SK-N-SH (cell line): Measurements from ENCODE around the gene REEP3. TPM values are rescaled to one million over a fixed set of nuclear protein-coding genes. Genes with fewer than 3 reads are reported as not detected.

ENCODE experiments used
- CTCF ChIA-PET: fragments of 300-600, 350-600 bp; formaldehyde crosslinking; extraction: SDS; loops from one replicate; lab custom pipeline; 2021; lab: Yijun Ruan, JAX
- POLR2A ChIA-PET: fragments of 350-600 bp; sonication (Branson Sonifier 250); formaldehyde crosslinking; extraction: SDS; loops from one replicate; lab custom pipeline; 2020; ENCODE audit warnings: antibody characterized with exemption, inconsistent platforms; lab: Yijun Ruan, JAX
- DNase-seq: peaks from one replicate; pipeline ENCODE4 v3.0.0; 2012
- H2AFZ ChIP-seq: fragments of 200-600 bp; sonication (generic); 2 replicates; pipeline ENCODE4 v1.8.1; 2016; ENCODE audit warnings: antibody characterized with exemption, mild to moderate bottlenecking, low read depth
- H3F3A ChIP-seq: fragments of 200-600 bp; sonication (generic); replicated peaks from 2 replicates; pipeline ENCODE3; 2016; ENCODE audit warnings: antibody characterized with exemption, mild to moderate bottlenecking; ENCODE audit not compliant: insufficient read depth
- H3K27ac ChIP-seq, 2 experiments: fragments of 200-500 bp in 1 of 2; fragments of 200-600 bp in 1 of 2; sonication (Bioruptor generic) in 1 of 2; sonication (generic), shearing (Covaris generic) in 1 of 2; 2 replicates each; pipeline versions ENCODE4 v1.5.1 to v1.6.1; 2014 to 2016; ENCODE audit warnings: low read depth in 2 of 2, inconsistent platforms in 1 of 2, low read length in 1 of 2, mild to moderate bottlenecking in 1 of 2, mixed read lengths in 1 of 2
- H3K27me3 ChIP-seq: fragments of 200-600 bp; sonication (generic), shearing (Covaris generic); 2 replicates; pipeline ENCODE4 v1.6.1; 2016; ENCODE audit warnings: mixed run types; ENCODE audit not compliant: insufficient read depth
- H3K36me3 ChIP-seq, 2 experiments: fragments of 200-500 bp in 1 of 2; fragments of 200-600 bp in 1 of 2; sonication (Bioruptor generic) in 1 of 2; sonication (generic) in 1 of 2; replicated peaks in 1 of 2; 2 replicates each; pipeline versions ENCODE3 to v1.5.1; 2014 to 2016; ENCODE audit warnings: low read length in 1 of 2, mild to moderate bottlenecking in 1 of 2; ENCODE audit not compliant: insufficient read depth in 2 of 2, control insufficient read depth in 1 of 2
- H3K4me1 ChIP-seq, 2 experiments: fragments of 200-500 bp in 1 of 2; fragments of 200-600 bp in 1 of 2; sonication (Bioruptor generic) in 1 of 2; sonication (generic), shearing (Covaris generic) in 1 of 2; 2 replicates each; pipeline versions ENCODE4 v1.5.1 to v1.6.1; 2014 to 2016; ENCODE audit warnings: low read depth in 1 of 2, low read length in 1 of 2, mixed run types in 1 of 2; ENCODE audit not compliant: insufficient read depth in 2 of 2, control insufficient read depth in 1 of 2
- H3K4me2 ChIP-seq: fragments of 200-600 bp; sonication (generic), shearing (Covaris generic); 2 replicates; pipeline ENCODE4 v1.6.1; 2017; ENCODE audit warnings: mixed run types
- H3K4me3 ChIP-seq, 2 experiments: fragments of 200-500 bp in 1 of 2; fragments of 200-600 bp in 1 of 2; sonication (Bioruptor generic) in 1 of 2; sonication (generic), shearing (Covaris generic) in 1 of 2; 2 replicates each; pipeline versions ENCODE4 v1.5.1 to v1.8.1; 2014 to 2016; ENCODE audit warnings: low read depth in 2 of 2, inconsistent platforms in 1 of 2, low read length in 1 of 2, mild to moderate bottlenecking in 1 of 2, mixed read lengths in 1 of 2, moderate library complexity in 1 of 2
- H3K79me2 ChIP-seq: fragments of 200-600 bp; sonication (generic); 2 replicates; pipeline ENCODE4 v1.8.1; 2017; ENCODE audit warnings: mild to moderate bottlenecking; ENCODE audit not compliant: insufficient read depth
- H3K9ac ChIP-seq: fragments of 200-600 bp; sonication (generic); 2 replicates; pipeline ENCODE4 v1.6.1; 2017; ENCODE audit warnings: mixed run types
- H3K9me2 ChIP-seq: fragments of 200-600 bp; sonication (generic); 2 replicates; pipeline ENCODE4 v1.6.1; 2017; ENCODE audit warnings: mixed run types
- H3K9me3 ChIP-seq: fragments of 200-600 bp; sonication (generic); 2 replicates; pipeline ENCODE4 v1.6.1; 2017; ENCODE audit warnings: mixed run types, mild to moderate bottlenecking, moderate library complexity
- H4K20me1 ChIP-seq: fragments of 200-600 bp; sonication (generic); 2 replicates; pipeline ENCODE4 v1.6.1; 2017; ENCODE audit warnings: mild to moderate bottlenecking, mixed run types; ENCODE audit not compliant: insufficient read depth
- CHD2 ChIP-seq: fragments of 150-350 bp; IDR thresholded peaks from 2 replicates; pipeline ENCODE4 v1.6.1; 2018; ENCODE audit warnings: low read length; ENCODE audit not compliant: partially characterized antibody
- ELF1 ChIP-seq: IDR thresholded peaks from 2 replicates; pipeline ENCODE4 v1.4.0; 2012
- EP300 ChIP-seq, 2 experiments: IDR thresholded peaks; 2 replicates each; pipeline versions ENCODE4 v1.4.0 to v1.6.1; 2012; ENCODE audit warnings: borderline replicate concordance in 1 of 2, low read depth in 1 of 2, low read length in 1 of 2
- FOSL2 ChIP-seq: IDR thresholded peaks from 2 replicates; pipeline ENCODE4 v1.4.0; 2012; ENCODE audit warnings: low read depth, mild to moderate bottlenecking, moderate library complexity, borderline replicate concordance
- FOXJ3 ChIP-seq: sonication (generic); formaldehyde crosslinking; IDR thresholded peaks from 2 replicates; pipeline ENCODE4 v1.5.1; 2020; ENCODE audit warnings: mild to moderate bottlenecking, missing genetic modification reagents
- FOXM1 ChIP-seq: IDR thresholded peaks from 2 replicates; pipeline ENCODE4 v1.4.0; 2012; ENCODE audit warnings: low read depth, mild to moderate bottlenecking
- GABPA ChIP-seq: IDR thresholded peaks from 2 replicates; pipeline ENCODE4 v1.4.0; 2012; ENCODE audit warnings: low read depth, mild to moderate bottlenecking
- GATA2 ChIP-seq: sonication (generic); formaldehyde crosslinking; IDR thresholded peaks from 2 replicates; pipeline ENCODE4 v1.5.0; 2020; ENCODE audit warnings: mild to moderate bottlenecking, missing genetic modification reagents
- IRF3 ChIP-seq: fragments of 150-350 bp; IDR thresholded peaks from 2 replicates; pipeline ENCODE4 v1.6.1; 2016; ENCODE audit warnings: mild to moderate bottlenecking, low read depth, low read length
- JUND ChIP-seq: IDR thresholded peaks from 2 replicates; pipeline ENCODE4 v1.4.0; 2012
- MEF2A ChIP-seq: IDR thresholded peaks from 2 replicates; pipeline ENCODE4 v1.4.0; 2012; ENCODE audit warnings: low read depth, borderline replicate concordance
- MXI1 ChIP-seq: IDR thresholded peaks from 2 replicates; pipeline ENCODE4 v1.6.1; 2012; ENCODE audit warnings: mild to moderate bottlenecking, low read depth, low read length, improper control_type of control experiment
- NFIC ChIP-seq: IDR thresholded peaks from 2 replicates; pipeline ENCODE4 v1.4.0; 2012; ENCODE audit warnings: borderline replicate concordance
- NRF1 ChIP-seq: IDR thresholded peaks from 2 replicates; pipeline ENCODE4 v1.6.1; 2012; ENCODE audit warnings: low read depth, mild to moderate bottlenecking, low read length
- POLR2AphosphoS5 ChIP-seq: IDR thresholded peaks from 2 replicates; pipeline ENCODE4 v1.6.1; 2012; ENCODE audit warnings: low read depth, low read length
- RCOR1 ChIP-seq: fragments of 150-350 bp; IDR thresholded peaks from 2 replicates; pipeline ENCODE4 v1.6.1; 2017; ENCODE audit warnings: antibody characterized with exemption, low read length
- RFX5 ChIP-seq: IDR thresholded peaks from 2 replicates; pipeline ENCODE4 v1.6.1; 2012; ENCODE audit warnings: mild to moderate bottlenecking, improper control_type of control experiment, low read length
- TAF1 ChIP-seq: IDR thresholded peaks from 2 replicates; pipeline ENCODE4 v1.6.1; 2012; ENCODE audit warnings: low read depth, mild to moderate bottlenecking, low read length, moderate library complexity, borderline replicate concordance
- TCF12 ChIP-seq: IDR thresholded peaks from 2 replicates; pipeline ENCODE4 v1.4.0; 2012
- TEAD4 ChIP-seq: IDR thresholded peaks from 2 replicates; pipeline ENCODE4 v1.4.0; 2012; ENCODE audit warnings: mild to moderate bottlenecking, borderline replicate concordance; ENCODE audit not compliant: insufficient read depth
- USF2 ChIP-seq: fragments of 150-350 bp; IDR thresholded peaks from 2 replicates; pipeline ENCODE4 v1.6.1; 2017; ENCODE audit warnings: antibody characterized with exemption, low read length, low read depth, borderline replicate concordance
- YY1 ChIP-seq: IDR thresholded peaks from 2 replicates; pipeline ENCODE4 v1.4.0; 2012; ENCODE audit warnings: low read depth, mild to moderate bottlenecking
- WGBS: methylation state at CpG from one replicate; pipeline ENCODE4 v1.1.6; 2017; ENCODE audit warnings: low lambda C conversion rate; 5-methylcytosine and 5-hydroxymethylcytosine counted together
- polyA plus RNA-seq, 3 experiments: library from polyadenylated mRNA; depleted of rRNA; stranded (reverse); fragments of >200 nt; gene quantifications; 2 replicates each; pipeline ENCODE4 v1.2.3, GENCODE V29; 2012
- TF ChIP-seq, protein P1 (sequence below): IDR thresholded peaks from 2 replicates; pipeline ENCODE4 v1.6.1; 2012; ENCODE audit warnings: mild to moderate bottlenecking, low read depth, low read length, moderate library complexity

Gene REEP3
- polyA plus RNA-seq, 1 of the 3 experiments (the other 2 are of a cell fraction) = 7.6 TPM

DNA sequence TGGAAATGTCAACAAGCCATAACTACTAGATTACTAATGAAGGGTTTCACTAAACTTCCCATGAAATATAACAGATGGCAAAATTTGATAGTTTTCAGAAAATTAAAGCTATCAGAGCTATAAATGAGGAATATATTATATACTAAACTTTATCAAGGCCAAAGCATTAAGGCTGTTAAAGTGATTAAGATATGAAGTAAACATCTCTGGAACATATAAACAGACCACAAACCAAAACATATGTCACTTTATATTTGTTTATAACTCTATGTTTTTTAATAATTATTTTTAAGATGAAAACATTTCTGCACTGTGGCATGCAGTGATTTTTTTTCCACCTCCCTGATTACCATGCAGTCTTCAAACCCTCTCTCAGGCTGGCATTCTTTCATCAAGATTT, 120.2 kb downstream of the REEP3 start:
- Histone ChIP-seq H3K27me3 (no peaks in the 10 kb centered on the region), H2AFZ (no peak overlapping the region), H3K79me2 (no peaks in the 10 kb centered on the region), H3K27ac (no peak overlapping the region), H3K4me2 (no peak overlapping the region), H4K20me1 (no peaks in the 10 kb centered on the region), H3K4me1 (peaks cover 0 to 6% of the 10 kb centered on the region in 2 experiments; a peak in 3 of 4 replicates), H3F3A (no peaks in the 10 kb centered on the region), H3K4me3 (no peak overlapping the region), H3K9me2 (no peaks in the 10 kb centered on the region), H3K36me3 (no peaks in the 10 kb centered on the region), H3K9ac (no peak overlapping the region)
- DNase-seq = no peak
- CTCF ChIA-PET = interaction anchor here (1.9 to 2.0 kb wide), 2 partner anchors 10 to 79 kb away, joined by 7 read pairs; no protein-coding TSS in a partner anchor
- POLR2A ChIA-PET = no interaction called here
- TF ChIP-seq, protein P1, sequence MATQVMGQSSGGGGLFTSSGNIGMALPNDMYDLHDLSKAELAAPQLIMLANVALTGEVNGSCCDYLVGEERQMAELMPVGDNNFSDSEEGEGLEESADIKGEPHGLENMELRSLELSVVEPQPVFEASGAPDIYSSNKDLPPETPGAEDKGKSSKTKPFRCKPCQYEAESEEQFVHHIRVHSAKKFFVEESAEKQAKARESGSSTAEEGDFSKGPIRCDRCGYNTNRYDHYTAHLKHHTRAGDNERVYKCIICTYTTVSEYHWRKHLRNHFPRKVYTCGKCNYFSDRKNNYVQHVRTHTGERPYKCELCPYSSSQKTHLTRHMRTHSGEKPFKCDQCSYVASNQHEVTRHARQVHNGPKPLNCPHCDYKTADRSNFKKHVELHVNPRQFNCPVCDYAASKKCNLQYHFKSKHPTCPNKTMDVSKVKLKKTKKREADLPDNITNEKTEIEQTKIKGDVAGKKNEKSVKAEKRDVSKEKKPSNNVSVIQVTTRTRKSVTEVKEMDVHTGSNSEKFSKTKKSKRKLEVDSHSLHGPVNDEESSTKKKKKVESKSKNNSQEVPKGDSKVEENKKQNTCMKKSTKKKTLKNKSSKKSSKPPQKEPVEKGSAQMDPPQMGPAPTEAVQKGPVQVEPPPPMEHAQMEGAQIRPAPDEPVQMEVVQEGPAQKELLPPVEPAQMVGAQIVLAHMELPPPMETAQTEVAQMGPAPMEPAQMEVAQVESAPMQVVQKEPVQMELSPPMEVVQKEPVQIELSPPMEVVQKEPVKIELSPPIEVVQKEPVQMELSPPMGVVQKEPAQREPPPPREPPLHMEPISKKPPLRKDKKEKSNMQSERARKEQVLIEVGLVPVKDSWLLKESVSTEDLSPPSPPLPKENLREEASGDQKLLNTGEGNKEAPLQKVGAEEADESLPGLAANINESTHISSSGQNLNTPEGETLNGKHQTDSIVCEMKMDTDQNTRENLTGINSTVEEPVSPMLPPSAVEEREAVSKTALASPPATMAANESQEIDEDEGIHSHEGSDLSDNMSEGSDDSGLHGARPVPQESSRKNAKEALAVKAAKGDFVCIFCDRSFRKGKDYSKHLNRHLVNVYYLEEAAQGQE = no peak
- TF ChIP-seq RFX5 (no peak), JUND (no peak), TEAD4 (no peak), TAF1 (no peak), FOXM1 (no peak), YY1 (no peak), GATA2 (CRISPR knock-in tag) (no peak), USF2 (no peak), POLR2AphosphoS5 (no peak), FOXJ3 (CRISPR knock-in tag) (no peak), NFIC (no peak)
- TF ChIP-seq, all 33 proteins: peak for 0
- no peaks in the 10 kb centered on the region for H3K9me3 ChIP-seq

GRCh38 chr10:63641799-63642198, 120.6 kb downstream of the REEP3 start:
- no peaks in the 10 kb centered on the region for H3F3A ChIP-seq
- no peak overlapping the region for H3K9ac ChIP-seq
- no peaks in the 10 kb centered on the region for H3K36me3 ChIP-seq
- H3K79me2 ChIP-seq = no peaks in the 10 kb centered on the region
- TF ChIP-seq FOSL2 = no peak
- no peak for TF ChIP-seq MEF2A
- no peak for TF ChIP-seq TAF1
- TF ChIP-seq CHD2 = no peak
- no peak for TF ChIP-seq POLR2AphosphoS5
- TF ChIP-seq USF2 = no peak
- no peak for TF ChIP-seq FOXJ3 (CRISPR knock-in tag)
- no peak for TF ChIP-seq NRF1
- no peak for TF ChIP-seq JUND
- no peak for TF ChIP-seq MXI1
- TF ChIP-seq IRF3 = no peak
- TF ChIP-seq EP300 (IDR thresholded peaks at IDR 0.05; ENCODE audit: borderline replicate concordance in 1 of 2, low read depth in 1 of 2, low read length in 1 of 2) = no peak
- TF ChIP-seq ELF1 = no peak
- TF ChIP-seq GABPA = no peak
- no peak for TF ChIP-seq TCF12
- TF ChIP-seq NFIC = no peak
- TF ChIP-seq RCOR1 = no peak
- H3K4me3 ChIP-seq = no peak overlapping the region
- H3K4me1 ChIP-seq = peaks cover 0 to 6% of the 10 kb centered on the region in 2 experiments; a peak in 3 of 4 replicates
- WGBS = 90% methylated on average over 5 of the region's 5 CpGs
- no peaks in the 10 kb centered on the region for H4K20me1 ChIP-seq
- DNase-seq = no peak
- no peak overlapping the region for H3K27ac ChIP-seq
- no peaks in the 10 kb centered on the region for H3K27me3 ChIP-seq
- no peaks in the 10 kb centered on the region for H3K9me3 ChIP-seq
- no peak overlapping the region for H2AFZ ChIP-seq
- ChIA-PET POLR2A (no interaction called here), CTCF (interaction anchor here (1.9 to 2.0 kb wide), 2 partner anchors 11 to 78 kb away, joined by 7 read pairs; no protein-coding TSS in a partner anchor)
- H3K9me2 ChIP-seq = no peaks in the 10 kb centered on the region
- no peak overlapping the region for H3K4me2 ChIP-seq
